NCI-H187 treated with DMSO at 0.1 percent for 48 hours (cell line): ENCODE data around the gene AXL.

ENCODE experiments used
- DNase-seq: peaks from one replicate; lab custom pipeline; 2025; lab: John Stamatoyannopoulos, UW

Gene AXL

DNA sequence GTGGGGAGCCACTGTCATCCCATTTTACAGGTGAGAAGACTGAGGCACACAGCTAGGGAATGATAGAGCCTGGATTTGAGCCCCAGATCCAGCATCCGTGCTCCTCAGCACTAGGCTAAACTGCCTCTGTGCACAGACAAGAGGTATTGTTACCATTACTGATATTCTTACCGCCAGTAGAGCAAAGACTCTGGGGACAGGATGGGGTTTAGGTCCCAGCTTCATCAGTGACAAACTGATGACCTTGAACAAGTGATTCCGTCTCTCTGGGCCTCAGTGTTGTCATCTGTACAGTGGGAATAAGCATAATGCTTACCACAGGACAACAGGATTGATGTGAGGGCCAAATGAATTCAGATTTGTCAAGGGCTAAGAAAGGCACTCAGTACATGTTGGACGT is 16.5 kb downstream of the AXL start:
- no peak for DNase-seq

DNA sequence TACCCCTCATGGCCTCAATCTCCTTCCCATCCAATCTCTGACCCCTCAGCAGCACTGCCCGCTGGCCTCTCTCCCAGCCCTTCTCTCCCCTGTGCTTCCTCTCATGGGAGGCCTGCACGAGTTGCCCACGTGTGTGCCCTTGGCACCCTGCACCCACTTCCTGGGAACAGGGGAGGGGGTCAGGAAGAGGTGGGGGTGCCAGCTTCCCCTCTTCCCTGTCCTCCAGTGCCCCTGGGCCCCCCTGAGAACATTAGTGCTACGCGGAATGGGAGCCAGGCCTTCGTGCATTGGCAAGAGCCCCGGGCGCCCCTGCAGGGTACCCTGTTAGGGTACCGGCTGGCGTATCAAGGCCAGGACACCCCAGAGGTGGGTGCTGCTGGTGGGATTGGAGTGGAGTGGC is 19.2 kb downstream of the AXL start:
- DNase-seq: no peak

DNA sequence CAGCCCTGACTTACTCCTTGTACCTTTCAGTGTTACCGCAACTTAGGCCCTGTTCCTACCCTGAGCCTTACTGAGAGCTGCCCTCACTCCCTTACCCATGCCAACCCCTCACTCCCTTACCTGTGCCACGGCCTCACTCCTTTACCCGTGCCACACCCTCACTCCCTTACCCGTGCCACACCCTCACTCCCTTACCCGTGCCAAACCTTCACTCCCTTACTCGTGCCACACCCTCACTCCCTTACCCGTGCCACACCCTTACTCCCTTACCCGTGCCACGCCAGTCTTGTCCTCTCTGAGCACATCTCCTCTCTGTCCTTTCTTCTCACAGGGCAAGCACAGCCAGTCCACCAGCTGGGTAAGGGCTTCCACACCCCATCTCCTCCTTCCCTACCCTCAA is 20.3 kb downstream of the AXL start:
- DNase-seq: no peak

DNA sequence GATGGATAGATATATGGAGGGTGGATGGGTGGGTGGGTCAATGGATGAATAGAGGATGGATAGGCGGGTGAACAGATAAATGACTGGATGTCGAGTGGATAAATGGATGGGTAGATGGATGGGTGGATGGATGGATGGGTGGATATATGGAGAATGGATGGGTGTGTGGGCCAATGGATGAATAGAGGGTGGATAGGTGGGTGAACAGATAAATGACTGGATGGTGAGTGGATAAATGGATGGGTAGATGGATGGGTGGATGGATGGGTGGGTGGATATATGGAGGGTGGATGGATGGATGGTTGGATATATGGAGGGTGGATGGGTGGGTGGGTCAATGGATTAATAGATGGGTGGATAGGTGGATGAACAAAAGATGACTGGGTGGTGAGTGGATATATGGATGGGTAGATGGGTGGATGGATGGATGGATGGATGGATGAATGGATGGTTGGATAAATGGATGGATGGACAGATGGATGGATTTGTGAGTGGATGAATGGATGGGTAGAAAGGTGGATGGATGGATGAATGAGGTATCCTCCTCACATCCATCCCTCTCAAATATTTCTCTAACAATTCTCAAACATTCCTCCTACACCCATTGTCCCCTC is 21.0 kb downstream of the AXL start:
- DNase-seq: no peak

DNA sequence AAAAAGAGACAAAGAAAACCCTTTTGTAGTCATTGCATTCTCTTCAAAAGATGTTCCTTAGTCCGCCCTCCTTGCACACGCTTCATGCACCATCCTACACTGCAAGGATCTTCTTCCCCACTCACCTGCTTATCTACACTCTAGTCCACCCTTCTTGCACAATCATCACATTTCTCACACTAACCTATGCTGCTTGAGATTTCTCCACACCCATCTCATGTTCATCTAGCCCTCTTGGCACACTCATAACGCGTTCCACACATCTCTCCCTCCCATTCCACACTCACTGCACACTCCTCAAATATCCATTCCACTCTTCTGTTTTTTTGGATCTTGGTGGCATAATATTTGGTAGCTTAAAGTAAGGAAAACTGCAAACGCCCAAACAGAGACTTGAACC is 22.8 kb downstream of the AXL start:
- no peak for DNase-seq

DNA sequence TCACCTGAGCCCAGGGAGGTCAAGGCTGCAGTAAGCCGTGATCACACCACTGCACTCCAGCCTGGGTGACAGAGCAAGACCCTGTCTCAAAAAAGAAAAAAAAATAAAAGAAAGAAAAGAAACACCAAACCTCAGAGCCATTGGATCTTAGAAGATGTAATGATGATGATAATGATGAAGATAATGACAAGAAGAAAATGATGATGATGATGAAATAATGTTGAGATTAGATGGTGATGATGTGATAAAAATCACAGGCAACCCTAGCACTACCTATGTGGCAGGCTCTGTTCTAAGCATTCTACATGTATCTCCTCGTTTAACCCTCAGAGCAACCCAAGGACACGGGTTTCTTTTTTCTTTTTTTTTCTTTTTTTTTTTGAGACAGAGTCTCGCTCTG is 25.1 kb downstream of the AXL start:
- no peak for DNase-seq

DNA sequence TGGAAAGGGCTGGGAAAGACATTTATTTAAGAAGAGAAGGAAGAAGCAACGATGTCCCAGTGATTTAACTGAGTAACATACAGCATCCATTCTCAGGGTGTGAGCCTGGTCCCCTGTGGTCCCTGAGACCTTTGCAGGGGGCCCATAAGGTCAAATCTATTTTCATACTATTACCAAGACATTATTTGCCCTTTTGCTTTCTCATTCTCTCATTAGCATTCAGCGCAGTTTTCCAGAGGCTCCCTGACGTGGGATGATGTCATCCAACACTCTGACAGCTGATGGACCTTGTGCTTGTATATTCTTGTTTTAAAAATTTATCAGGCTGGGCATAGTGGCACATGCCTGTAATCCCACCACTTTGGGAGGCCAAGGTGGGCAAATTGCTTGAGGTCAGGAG is 26.8 kb downstream of the AXL start:
- no peak for DNase-seq

DNA sequence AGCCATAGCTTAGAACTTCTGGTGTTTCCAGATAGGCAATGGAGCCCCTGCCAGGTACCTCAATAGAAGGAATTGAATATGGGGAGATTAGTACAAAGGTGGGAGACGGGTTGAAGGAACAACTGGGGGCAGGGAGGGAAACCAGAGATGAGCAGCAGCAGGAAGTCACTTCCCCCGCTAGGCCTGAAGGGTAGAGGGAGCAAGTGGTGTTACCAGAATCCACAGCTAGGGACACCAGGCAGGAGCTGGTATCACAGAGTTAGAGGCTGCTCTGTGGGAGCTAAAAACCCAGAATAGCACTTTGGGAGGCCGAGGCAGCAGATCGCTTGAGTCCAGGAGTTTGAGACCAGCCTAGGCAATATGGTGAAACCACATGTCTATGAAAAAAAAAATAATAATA is 29.9 kb downstream of the AXL start:
- DNase-seq: no peak

DNA sequence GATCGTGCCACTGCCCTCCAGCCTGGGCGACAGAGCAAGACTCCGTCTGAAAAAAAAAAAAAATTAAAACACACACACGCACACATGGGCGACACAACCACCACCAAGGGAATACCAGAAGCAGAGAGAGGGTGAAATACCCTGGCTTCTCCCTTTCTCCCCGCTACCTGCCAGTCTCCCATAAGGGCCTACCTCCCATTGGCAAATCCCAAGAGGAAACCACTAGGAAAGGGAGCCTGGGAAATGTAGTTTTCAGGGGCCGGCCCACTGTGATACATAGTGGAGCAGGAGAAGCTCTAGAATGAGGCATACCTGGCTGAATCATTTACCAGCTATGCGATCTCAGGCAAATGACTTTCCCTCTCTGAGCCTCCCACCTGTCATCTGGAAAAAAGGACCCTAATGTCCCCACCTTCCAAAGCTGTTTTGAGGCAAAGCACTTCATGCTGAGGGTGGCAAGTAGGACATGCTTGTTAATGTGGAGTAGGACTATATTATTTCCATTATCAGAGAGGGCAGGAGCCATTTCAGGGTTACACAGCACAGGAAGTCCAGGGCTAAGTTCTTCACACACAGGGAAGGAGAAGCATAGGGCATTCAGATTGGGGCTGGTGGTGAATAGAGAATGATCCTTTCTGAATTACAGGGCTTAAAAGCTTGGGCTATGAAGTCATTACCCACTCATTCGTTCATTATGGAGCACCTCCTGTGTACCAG is 30.8 kb downstream of the AXL start:
- no peak for DNase-seq

DNA sequence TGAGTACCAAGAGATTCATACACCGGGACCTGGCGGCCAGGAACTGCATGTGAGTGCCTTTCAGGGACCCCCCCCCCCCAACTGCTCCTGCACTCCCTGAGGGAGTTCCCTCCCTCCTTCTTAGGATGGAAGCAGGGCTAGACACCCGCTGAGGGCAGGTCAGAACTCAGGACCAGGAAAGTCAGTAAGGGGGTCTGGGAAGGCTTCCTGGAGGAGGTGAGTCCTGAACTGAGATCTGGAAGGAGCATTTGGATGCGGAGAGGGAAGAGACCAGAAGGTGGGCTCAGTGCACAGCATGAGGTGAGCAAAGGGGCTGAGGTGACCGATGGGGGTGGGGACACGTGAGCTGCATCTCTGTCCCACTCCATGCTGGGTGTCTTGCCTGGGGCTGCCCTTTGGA is 34.6 kb downstream of the AXL start:
- no peak for DNase-seq

DNA sequence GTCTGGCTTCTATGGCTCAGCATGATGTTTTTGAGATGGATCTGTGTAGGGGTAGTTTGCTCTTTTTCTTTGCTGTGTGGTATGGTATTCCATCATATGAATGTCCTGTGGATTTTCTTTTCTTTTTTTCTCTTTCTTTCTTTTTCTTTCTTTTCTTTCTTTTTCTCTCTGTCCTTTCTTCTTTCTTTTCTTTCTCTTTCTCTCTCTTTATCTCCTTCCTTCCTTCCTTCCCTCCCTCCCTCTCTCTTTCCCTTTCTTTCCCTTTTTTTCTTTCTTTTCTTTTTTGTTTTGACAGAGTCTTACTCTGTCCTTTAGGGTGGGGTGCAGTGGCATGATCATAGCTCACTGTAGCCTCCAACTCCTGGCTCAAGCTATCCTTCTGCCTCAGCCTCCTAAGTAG is 36.1 kb downstream of the AXL start:
- DNase-seq: no peak

DNA sequence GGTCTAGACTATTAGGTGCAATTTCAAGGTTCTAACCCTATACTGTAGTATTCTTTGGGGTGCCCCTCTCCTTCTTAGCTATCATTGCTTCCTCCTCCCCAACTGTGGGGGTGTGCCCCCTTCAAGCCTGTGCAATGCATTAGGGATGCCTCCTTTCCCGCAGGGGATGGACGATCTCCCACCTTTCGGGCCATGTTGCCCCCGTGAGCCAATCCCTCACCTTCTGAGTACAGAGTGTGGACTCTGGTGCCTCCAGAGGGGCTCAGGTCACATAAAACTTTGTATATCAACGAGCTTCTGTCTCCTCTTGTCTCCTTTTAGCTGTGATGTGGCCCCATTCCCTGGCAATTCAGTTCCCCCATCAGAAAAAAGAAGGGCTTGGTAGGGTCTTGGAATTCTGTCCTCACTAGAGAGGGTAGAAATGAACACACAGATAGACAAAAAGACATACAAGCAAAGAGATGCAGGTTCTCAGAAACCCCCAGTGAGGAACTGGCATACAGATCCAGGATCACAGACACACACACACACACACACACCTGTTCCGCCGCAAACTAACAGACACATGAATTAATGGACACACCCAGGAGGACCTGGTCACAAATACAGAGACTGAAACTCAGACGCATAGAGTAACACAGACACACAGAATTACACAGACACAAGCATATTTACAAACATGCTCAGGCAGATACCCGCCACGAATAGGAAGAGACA is 42.6 kb downstream of the AXL start:
- no peak for DNase-seq

DNA sequence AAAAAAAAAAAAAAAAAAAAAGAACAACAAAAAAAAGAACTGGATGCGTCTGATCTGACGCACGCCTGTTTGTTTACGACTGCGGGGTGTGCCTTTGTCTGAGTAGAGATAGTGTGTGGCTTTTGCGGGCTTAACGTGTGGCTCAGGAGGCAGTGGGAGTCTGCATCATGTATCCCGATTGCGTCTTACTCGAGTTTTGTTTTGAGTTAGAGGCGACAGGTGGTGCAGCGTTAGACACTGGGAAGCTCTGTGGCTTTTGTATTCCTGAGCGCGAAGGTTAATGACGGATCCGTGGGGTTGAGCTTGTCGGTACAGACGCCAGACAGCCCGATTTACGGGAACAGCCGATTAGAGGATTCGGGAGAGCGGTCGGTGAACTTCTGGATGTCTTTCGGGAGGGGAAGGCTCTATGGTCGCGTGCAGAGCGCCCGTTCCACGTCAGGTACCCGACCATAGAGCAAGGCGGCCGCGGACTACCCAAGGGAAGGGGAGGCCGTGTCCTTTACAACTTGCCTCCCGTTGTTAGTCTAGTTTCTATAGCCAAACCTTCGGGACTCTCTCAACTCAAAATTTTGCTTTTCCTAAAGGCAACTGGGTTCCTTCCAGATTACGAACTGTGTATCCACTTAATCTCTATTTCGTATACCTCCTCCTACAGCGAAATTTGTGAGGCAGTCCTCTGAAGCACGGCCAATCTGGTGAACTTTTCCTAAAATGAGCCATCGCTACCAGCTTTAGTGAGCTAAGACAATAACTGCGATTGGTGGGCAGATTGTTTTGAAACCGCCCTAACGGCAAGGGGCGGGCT is 44.2 kb downstream of the AXL start:
- DNase-seq: peak; percentile 89

DNA sequence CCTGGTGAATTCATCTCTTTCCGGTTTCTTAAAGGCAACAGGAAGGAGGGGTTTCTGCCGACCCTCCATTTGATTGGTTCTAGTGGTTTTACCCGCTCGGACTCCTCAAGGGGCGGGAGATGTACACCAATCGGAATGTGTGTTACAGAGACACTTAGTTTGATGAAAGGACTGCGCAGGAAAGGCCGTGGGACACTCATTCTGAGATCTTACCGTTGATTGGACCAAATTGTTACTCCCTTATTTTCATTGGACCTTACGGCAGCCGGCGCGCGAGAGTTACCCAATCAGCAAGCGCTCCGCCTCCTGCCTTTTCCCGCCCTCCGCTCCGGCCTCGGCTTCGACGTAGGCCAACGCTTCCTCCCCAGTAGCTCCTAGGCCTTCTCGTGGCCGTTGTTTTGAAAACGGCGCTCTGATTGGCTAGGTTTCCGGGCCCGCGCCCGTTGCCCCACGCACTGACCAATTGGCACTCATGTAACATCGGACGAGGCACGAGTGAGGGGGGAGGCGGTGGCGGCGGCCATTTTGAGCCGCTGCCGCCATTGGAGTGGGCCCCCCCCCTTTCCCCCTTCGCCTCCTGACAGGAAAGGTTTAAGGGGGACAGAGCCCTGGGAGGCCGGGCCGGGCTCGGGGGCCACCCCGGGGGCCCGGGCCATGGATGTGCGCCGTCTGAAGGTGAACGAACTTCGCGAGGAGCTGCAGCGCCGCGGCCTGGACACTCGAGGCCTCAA is 45.0 kb downstream of the AXL start, which contains the start of gene HNRNPUL1:
Gene HNRNPUL1 (plus strand): TSS at position 523 of the 731 bp plus-strand sequence. CDS start 132 bp downstream, at position 655.
- peak; percentile 100 for DNase-seq

DNA sequence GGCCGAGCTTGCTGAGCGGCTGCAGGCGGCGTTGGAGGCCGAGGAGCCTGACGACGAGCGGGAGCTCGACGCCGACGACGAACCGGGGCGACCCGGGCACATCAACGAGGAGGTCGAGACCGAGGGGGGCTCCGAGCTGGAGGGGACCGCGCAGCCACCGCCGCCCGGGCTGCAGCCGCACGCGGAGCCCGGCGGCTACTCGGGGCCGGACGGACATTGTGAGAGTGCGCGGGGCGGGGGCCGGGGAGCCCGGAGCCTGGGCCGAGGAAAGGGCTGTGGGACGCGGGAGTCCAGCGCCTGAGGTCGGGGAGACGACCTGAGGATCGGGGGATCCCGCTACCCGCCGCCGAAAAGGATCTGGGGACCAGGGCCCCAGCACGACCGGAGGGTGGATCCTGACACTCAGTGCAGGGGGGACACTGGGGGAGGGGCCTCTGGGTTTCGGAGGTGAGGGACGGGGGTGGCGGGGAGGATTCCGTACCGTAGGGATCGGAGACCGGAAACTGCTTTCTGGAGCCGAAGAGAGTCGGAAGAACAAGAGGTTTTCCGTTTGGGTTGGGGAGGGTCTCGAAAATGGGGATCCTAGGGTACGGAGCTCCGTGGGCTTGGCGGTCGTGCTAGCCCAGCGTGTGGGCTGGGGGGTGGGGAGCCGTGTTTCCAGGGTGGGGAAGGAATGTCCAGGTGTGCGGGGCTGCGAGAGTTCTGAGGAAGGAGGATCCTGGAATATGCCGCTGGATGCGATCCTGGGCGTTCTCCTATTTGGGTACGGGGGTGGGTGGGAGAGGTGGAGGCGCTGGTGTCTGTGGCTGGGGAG is 45.8 kb downstream of the AXL start:
- no peak for DNase-seq

DNA sequence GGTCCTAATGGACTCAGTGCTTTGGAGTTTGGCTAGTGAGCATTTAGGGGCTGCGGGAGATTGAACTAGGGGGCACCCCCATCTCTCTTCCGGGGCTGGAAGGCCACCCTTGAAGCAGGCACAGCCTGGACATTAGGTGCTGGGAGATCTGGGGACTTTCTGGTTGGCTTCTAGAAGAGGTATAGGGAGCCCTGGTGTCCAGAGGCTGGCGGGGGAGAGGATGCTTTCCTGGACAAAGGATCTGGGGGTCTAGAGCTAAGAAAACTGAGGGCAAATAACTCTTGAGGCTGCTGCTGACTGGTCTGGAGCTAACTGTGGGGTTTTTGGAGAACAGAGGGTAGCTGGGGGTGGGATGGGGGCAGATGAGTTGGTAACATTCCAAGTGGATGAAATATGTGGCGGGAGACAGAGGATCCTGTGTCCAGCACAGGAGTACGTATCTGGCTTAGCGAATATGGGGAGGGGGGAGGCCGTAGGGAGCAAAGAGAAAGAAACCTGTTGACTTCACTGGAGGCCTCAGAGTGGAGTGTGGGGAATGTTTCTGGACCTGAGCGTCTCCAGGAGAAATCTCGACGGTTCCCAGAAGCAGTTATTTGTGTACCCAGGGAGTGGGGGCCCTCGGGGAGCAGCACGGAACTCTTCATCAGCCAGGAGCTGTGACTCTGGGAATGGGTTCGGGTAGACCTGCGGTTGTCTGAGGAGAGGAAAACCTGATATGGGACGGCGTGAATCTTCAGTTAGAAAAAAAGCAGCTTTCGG is 46.6 kb downstream of the AXL start:
- DNase-seq: no peak

DNA sequence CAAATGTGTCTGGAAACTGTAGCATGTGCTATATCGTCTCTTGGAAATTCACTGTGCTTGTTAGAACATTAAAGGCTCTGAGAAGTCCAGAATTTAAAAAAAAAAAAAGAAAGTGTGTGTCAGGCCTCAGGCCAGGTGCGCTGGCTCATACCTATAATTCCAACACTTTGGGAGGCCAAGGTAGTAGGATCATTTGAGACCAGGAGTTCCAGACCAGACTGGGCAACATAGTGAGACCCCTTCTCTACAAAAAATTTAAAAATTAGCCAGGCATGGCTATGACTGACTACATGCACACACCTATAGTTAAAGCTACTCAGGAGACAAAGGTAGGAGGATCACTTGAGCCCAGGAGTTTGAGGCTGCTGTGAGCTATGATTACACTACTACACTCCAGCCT is 50.0 kb downstream of the AXL start:
- DNase-seq: no peak

DNA sequence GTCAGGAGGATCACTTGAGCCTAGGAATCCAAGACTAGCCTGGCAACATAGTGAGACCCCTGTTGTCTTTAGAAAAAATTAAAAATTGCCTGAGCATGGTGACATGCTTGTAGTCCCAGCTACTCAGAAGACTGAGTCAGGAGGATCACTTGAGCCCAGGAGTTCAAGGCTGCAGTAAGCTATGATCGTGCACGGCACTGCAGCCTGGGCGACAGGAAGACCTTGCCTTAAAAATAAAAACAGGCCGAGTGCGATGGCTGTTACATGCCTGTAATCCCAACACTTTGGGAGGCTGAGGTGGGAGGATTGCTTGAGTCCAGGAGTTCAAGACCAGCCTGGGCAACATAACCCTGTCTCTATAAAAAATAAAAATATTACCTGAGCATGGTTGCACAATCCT is 50.5 kb downstream of the AXL start:
- DNase-seq: no peak

DNA sequence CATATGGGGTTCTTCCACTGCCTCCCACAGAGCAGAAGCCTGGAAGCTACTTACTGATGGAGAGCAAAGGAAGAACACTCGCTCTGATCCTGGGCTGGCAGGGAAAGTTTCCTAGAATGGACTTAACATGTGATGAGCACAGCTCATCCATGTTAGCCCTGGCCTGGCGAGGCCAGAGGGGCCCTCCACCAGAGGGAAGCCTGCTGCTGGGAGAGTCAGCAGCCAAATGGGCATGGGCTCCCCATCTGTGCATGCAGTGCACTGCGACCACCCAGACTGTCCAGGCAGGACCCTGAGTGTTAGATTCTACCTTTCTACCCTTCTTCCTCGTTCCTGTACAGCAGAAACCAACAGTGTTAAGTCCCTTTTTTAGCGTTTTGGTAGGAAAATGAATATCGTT is 54.1 kb downstream of the AXL start:
- no peak for DNase-seq

DNA sequence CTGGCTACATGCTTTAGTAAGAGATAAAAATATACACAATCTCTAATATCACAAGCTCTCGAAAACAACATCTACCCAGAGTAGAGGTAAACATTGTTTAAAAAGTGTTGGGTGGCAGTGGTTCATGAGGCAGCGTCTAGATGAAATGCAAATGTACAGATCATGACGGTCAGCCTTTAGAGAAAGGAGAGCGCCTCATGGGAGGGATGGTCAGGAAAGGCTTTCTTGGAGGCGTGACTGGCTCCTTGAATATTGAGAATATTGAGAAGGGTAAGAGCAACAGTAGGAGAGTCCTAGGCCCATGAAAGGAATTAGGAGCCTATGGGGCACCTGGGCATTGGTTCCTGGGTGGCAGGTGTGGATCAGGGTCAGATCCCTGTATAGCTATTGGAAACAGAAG is 55.8 kb downstream of the AXL start:
- no peak for DNase-seq
